Activated naive CD4-positive, alpha-beta T cell treated with anti-CD3 and anti-CD28 coated beads, Interleukin-2, amount 50 U/mL, for 72 hours (primary cell): ENCODE measurements around the gene BTN1A1. TPM values are rescaled to one million over a fixed set of nuclear protein-coding genes. Genes with fewer than 3 reads are reported as not detected.
A peak's percentile ranks its signal among the peaks of the same experiment; 100 is the strongest.
"Not testable (repeated sequence)": the region's sequence is repeated elsewhere in the genome, so short reads cannot be mapped to it uniquely, and the experiment has no call there.

Source experiments
- ATAC-seq, 2 donors: fragments of 150-1000 bp; cut with Tn5 transposase; 2 replicates each; pipeline ENCODE4 v1.10.0; 2021; ENCODE audit warnings: mild to moderate bottlenecking in 2 of 2, moderate library complexity in 2 of 2
- DNase-seq, 2 donors: peaks; one replicate each; pipeline ENCODE4 v3.0.0; 2021 to 2022; ENCODE audit warnings: low spot score in 2 of 2
- H3K27ac Mint-ChIP-seq, 2 donors: one replicate each; pipeline ENCODE4 v1.8.0; 2022; ENCODE audit warnings: mild to moderate bottlenecking in 2 of 2, mixed read lengths in 2 of 2
- H3K36me3 Mint-ChIP-seq, 2 donors: one replicate each; pipeline ENCODE4 v1.8.0; 2022; ENCODE audit warnings: mixed read lengths in 2 of 2
- H3K9me3 Mint-ChIP-seq, 2 donors: one replicate each; pipeline ENCODE4 v1.8.0; 2022; ENCODE audit warnings: mixed read lengths in 2 of 2
- total RNA-seq, 2 donors: library from RNA; stranded (reverse); gene quantifications; one replicate each; pipeline ENCODE4 v1.2.3, GENCODE V29; 2022

The BTN1A1 gene
- total RNA-seq, 2 donors from 2014 or later, result 0.16 TPM; not detected in 1

DNA sequence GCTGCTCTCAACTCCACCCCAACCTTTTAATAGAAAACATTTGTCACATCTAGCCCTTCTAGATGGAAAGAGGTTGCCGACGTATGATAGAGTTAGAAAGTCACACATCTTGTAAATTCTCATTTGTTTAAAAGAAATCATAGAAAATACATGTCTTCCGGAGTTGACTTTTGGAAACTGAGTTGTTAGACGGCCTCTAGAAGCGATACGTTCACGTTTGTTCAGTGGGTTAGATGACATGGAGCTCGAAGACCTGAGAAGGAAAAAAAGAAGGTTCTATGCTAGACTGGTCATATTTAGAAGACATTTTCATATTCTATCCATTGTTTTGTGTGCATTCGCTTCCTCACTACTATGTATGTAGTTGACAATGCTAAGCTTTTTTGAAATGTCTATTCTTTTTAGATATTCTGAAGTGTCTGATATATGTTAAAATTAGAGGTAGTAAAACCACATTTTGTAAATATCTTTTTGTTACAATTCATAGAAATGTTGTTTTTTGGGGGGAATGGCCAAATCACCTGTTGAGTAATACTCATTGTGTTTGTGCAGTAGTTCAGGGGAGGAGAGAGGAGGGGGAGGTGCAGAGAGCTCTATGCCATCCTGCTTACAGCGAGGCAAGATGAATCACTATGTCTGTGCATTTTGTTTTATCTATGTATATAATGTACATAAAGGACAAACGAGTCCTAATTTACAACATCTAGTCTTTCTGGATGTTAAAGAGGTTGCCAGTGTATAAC, 22.6 kb downstream of the BTN1A1 start:
- H3K36me3 Mint-ChIP-seq, DNase-seq, H3K9me3 Mint-ChIP-seq, ATAC-seq: not testable (repeated sequence)
- peak overlapping the region; percentile 89 to 99 for H3K27ac Mint-ChIP-seq

DNA sequence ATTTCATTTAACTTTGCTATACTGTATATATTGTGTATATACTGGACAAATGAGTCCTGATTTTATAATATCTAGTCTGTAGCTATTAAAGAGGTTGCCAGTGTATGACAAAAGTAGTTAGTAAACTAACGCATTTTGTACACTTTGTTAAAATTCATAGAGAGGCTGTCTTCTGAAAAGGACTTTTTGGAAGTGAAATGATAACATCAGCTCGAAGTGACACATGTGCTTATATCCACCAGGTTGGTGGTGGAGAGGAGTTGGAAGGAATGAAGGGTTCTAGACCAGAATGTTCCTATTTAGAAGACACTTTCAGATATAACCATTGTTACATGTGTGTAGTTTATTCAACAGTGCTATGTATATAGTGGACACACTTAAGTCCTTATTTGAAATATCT, 24.2 kb downstream of the BTN1A1 start:
- H3K36me3 Mint-ChIP-seq, DNase-seq, H3K9me3 Mint-ChIP-seq, H3K27ac Mint-ChIP-seq, ATAC-seq: not testable (repeated sequence)

DNA sequence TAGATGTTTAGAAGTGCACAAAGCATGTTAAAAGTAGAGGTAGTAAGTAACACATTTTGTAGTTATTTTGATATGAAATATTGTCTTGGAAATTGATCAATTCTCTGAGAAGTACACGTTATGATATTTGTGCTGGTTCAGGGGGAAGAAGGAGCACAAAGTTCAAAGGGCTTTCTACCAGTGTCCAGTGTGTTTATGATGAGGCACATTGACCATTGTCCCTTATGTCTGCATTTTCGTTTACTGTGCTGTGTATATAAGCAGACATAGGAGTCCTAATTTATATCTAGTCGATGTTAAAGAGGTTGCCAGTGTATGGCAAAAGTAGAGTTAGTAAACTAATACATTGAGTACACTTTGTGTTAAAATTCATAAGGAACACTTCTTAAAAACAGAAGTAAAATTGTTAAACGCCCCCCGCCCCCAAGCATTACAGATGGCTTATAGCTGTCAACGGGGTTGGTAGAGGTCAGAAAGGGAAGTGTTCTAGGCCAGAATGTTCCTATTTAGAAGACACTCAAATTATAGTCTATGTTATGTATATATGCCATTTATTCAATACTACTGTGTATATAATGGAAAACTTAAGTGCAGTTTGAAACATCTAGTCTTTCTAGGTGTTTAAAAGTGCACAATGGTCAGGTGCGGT, 24.7 kb downstream of the BTN1A1 start:
- no peak for DNase-seq
- peaks cover 0 to 3% of the 10 kb centered on the region in 2 donors for H3K9me3 Mint-ChIP-seq
- no peak overlapping the region for H3K27ac Mint-ChIP-seq
- H3K36me3 Mint-ChIP-seq, result peaks cover 0 to 8% of the 10 kb centered on the region in 2 donors
- no peak for ATAC-seq

DNA sequence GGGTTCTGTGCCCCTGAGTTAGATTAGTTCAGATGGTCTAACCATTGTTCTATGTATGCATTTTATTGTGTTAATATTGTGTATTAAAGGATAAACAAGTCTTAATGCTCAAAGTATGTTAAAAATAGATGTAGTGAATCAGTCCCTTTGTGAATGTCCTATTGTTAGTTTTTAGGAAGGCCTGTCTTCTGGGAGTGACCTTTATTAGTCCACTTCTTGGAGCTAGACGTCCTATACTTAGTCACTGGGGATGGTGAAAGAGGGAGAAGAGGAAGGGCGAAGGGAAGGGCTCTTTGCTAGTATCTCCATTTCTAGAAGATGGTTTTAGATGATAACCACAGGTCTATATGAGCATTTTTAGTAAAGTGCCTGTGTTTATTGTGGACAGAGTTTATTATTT, 25.7 kb downstream of the BTN1A1 start:
- ATAC-seq, result no peak
- no peak for DNase-seq
- H3K36me3 Mint-ChIP-seq, result peaks cover 0 to 8% of the 10 kb centered on the region in 2 donors
- no peak overlapping the region for H3K27ac Mint-ChIP-seq
- H3K9me3 Mint-ChIP-seq, result peaks cover 0 to 3% of the 10 kb centered on the region in 2 donors

DNA sequence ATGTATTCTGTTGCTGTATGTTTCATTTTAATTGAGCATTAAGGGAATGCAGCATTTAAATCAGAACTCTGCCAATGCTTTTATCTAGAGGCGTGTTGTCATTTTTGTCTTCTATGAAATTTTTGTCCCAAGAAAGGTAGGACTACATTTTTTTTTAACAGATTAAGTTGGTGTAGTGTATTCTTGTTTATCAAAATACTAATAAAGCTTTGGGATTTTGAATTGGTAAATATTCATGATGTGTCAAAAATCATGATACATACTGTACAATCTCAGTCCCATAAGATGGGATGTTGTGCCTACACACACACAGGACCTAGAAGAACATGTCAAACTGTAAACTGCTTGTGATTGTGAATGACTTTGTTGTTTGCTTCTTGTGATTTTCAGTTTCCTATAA, 26.8 kb downstream of the BTN1A1 start:
- no peak for ATAC-seq
- H3K27ac Mint-ChIP-seq, result no peak overlapping the region

DNA sequence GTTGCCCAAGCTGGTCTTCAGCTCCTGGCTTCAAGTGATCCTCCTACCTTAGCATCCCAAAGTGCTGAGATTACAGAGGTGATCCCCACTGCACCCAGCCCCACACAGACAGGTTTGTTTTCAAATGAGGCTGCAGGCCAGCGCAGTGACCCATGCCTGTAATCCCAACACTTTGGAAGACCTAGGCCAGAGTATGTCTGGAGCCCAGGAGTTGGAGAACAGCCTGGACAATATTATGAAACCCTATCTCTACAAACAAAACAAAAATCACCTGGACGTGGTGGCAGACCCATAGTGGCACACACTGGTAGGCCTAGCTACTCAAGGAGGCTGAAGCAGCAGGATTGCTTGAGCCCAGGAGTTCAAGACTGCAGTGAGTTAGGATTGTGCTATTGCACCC, 30.1 kb downstream of the BTN1A1 start:
- Mint-ChIP-seq H3K27ac (peak overlapping the region in 1 of 2 donors; percentile 19), H3K9me3 (no peaks in the 10 kb centered on the region), H3K36me3 (peaks cover 0 to 4% of the 10 kb centered on the region in 2 donors)
- no peak for ATAC-seq
- no peak for DNase-seq

More for the DNA sequence above, 26.8 kb downstream of the BTN1A1 start:
- Mint-ChIP-seq H3K9me3 (peaks cover 0 to 3% of the 10 kb centered on the region in 2 donors), H3K36me3 (peaks cover 0 to 8% of the 10 kb centered on the region in 2 donors)
- DNase-seq, result no peak

DNA sequence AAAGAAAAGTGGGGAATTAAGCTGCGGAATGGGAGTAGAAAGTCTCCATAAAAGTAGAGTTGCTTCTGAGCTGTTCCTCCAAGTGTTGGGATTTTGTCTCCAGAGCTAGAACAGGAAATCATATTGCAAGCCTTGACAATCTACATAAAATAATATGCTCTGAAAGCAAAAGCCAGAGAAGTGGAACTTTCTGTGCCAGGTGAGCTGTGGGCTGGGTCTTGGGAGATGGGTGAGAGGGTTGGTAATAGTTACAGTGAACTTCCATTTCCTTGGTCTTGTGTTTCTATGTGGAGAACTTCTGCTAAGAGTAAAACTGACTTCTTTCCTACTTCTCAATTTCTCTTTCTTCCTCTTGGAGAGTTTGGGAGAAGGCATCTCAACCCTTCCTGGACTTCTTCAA, 31.8 kb downstream of the BTN1A1 start:
- Mint-ChIP-seq H3K9me3 (no peaks in the 10 kb centered on the region), H3K36me3 (peaks cover 0 to 5% of the 10 kb centered on the region in 2 donors), H3K27ac (peak overlapping the region; percentile 98 to 100)
- ATAC-seq (no peak), DNase-seq (no peak)

DNA sequence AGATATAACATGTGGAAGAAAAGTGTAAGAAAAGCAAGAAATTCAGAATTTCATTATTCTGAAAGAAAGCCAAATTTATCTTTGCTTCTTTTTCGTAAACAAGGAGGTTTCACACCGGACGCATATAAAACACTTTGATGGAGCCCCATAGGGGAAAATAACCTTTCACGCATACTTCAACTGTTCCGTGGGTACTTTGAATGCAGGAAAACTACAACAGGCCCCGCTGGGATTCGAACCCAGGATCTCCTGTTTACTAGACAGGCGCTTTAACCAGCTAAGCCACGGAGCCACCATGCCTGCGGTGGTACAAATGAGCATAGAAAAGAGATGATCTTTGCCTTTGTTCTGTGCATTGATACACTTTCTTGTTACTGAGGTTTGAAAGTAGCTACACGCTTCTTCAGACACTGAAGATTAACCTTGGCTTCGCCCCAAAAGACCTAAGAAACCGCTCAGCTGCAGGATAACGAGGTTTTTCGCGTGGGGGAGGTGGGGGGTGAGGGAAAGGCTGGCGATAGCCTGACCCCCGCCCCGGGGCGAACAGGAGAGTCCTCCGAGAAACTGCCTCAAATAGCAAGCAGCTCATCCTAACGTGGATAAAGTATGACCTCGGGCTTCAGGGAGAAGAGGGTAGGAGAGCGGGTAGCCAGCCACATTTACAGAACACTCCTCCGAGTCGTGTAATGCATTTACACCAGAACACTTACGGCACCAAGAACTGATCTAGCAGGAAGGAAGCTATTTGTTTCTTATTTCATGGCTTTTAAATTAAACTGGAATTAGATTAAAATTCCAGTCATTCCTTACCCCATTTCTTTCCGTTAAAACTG, 32.8 kb downstream of the BTN1A1 start:
- Mint-ChIP-seq H3K27ac (peak overlapping the region; percentile 98 to 100), H3K36me3 (peaks cover 0 to 14% of the 10 kb centered on the region in 2 donors), H3K9me3 (no peaks in the 10 kb centered on the region)
- peak; percentile 86 to 92 for DNase-seq
- peak; percentile 52 to 59 for ATAC-seq

DNA sequence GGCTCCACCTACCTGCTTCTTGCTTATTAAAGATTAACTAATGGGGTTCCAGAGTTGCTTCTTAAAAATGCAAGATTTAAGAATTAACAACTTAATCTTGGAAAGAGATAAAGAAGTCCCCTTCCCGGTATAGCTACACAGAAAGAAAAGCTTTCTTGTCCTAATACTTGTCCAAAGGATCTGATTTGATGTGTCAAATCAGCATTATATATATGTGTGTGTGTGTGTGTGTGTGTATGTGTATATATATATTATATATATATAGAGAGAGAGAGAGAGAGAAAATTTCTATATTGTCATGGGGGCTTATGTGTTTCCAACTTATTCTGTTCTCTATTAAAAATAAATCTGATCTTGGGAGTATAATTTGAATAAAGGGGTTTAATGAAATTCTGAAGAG, 33.4 kb downstream of the BTN1A1 start:
- ATAC-seq, result no peak
- no peaks in the 10 kb centered on the region for H3K9me3 Mint-ChIP-seq
- no peak for DNase-seq
- peaks cover 0 to 19% of the 10 kb centered on the region in 2 donors for H3K36me3 Mint-ChIP-seq
- peak overlapping the region; percentile 98 to 100 for H3K27ac Mint-ChIP-seq

DNA sequence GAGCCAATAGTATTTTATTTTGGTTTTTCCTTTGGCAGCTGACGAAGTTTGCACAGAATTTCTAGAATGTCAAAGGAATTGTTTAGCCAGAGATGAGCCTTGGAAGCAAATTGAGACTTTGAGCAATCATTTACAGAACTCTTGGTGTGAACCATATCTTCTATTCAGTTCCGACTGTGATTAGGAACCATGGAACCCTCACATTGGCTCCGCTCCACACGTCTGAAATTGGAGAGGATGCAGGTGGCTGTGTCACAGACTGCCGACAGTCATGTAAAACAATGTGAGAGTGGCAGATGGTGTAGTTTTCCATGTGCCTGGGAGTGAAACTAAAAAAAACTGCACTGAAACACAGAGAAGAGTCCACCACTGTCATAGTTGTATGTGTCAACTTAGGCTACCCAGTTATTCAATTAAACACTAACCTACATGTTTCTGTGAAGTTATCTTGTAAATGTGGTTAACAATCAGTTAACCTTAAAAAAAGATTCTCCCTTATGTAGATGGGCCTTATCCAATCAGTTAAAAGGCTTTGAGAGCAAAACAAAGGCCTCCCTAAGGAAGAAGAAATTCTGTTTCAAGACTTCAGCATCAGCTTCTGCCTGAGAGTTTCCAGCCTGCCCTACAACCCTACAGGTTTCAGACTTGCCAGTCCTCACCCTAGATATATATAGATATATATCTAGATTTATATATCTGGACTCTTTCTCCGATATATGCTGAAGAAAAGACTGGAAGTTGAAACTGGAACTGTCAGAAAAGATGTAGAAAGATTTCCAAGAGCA, 34.8 kb downstream of the BTN1A1 start:
- Mint-ChIP-seq H3K27ac (no peak overlapping the region), H3K36me3 (peaks cover 10 to 28% of the 10 kb centered on the region in 2 donors)
- DNase-seq, result no peak

DNA sequence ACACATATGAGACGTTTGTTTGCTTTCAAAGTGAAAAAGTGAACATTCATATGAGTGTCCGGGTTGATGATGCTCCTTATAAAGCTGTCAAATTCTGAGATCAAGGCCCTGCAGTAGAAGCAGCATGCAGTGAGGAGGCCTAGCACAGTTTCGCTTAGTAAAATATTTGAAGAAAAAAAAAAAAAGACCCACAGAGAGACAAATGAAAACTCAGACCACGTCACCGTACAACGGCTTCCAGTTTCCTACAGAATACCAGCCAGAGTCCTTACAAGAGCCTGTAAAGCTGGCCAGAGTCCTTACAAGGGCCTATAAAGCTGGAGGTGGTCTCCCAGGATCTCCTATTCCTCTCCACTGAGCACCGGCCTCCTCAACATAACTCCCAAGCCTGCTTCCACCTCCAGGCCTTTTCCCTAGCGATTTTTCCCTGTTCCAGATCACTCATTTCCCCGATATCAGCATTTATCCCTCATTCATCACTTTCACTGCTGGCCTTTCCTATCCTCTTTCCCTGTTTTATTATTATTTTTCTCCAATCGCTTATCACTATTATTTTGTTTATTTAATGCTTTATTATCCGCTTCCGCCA, 36.6 kb downstream of the BTN1A1 start:
- peak overlapping the region; percentile 96 to 98 for H3K27ac Mint-ChIP-seq
- no peaks in the 10 kb centered on the region for H3K9me3 Mint-ChIP-seq
- H3K36me3 Mint-ChIP-seq, result peaks cover 23 to 38% of the 10 kb centered on the region in 2 donors
- ATAC-seq, result peak; percentile 31 to 40
- peak; percentile 29 to 65 for DNase-seq

More for the DNA sequence above, 34.8 kb downstream of the BTN1A1 start:
- no peaks in the 10 kb centered on the region for H3K9me3 Mint-ChIP-seq
- no peak for ATAC-seq

DNA sequence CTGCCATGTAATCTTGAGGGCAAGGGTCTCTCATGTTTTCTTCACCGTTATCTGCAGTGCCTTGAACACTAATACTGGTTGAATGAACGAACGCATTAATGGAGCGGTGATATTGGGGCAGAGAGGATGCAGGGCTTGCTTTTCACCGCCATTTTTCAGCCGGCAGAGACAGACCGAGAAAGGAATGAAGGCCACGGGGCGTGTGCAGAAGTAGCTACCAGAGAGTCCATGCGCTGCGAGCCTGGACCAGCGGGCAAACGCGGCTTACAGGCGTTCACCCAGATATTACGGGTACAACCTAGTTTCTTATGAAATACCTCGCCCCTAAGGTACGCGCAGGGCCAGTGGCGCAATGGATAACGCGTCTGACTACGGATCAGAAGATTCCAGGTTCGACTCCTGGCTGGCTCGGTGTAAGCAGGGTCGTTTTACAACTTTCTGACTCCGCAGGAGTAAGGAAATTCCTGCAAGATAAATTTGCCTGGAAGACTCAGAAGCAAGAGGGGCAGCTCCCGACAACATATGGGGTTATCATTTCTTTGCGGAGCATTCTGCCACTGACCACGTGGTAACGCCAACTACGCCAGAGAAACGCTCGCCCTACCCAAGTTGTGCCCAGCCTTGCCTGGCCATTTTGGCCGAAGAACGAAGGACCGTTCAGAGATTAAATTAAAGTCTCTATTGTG, 37.2 kb downstream of the BTN1A1 start:
- Mint-ChIP-seq H3K27ac (peak overlapping the region; percentile 96 to 98), H3K9me3 (no peaks in the 10 kb centered on the region), H3K36me3 (peaks cover 25 to 38% of the 10 kb centered on the region in 2 donors)
- ATAC-seq, result peak; percentile 63 to 68
- peak; percentile 82 to 91 for DNase-seq

DNA sequence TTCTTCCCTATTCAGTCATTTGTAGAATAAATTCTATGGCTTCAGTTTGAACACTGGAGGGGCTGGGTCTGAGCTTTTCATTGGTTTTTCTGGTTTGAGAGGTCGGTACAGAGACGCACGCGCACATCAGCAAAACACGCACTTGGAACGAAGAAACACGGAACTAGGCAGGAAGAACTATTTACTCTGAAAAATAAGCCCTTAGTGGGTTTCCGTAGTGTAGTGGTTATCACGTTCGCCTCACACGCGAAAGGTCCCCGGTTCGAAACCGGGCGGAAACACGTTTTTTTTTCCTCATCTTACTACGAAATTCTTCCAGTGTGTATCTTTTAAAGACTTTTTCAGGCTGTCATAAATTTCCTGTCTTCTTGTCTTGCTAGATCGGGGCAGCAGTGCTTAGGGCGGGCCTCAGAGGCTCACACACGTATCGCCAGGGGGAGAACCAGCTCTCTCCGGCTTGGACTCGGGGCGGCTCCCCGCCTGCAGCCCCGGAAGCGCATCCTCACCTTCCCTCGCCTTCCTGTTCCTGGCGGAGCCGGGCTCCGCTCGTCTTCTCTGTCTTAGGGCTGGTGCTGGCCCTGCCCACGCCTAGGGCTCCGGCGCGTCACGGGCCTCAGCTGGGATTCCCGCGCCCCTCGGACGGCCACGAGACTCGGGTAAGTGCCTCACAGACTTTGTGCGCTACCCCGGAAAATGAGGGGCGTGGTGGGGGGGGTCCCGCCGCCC, 37.9 kb downstream of the BTN1A1 start, which contains the start of gene HMGN4:
HMGN4 (plus strand) TSS at position 521 of the 726 bp plus-strand sequence. CDS start 6,841 bp downstream, outside the sequence.
- H3K9me3 Mint-ChIP-seq, result no peaks in the 10 kb centered on the region
- ATAC-seq (peak; percentile 71 to 74), DNase-seq (peak; percentile 76 to 88)
- peaks cover 31 to 35% of the 10 kb centered on the region in 2 donors for H3K36me3 Mint-ChIP-seq
- peak within 1 kb of the TSS; percentile 96 to 98 for H3K27ac Mint-ChIP-seq

DNA sequence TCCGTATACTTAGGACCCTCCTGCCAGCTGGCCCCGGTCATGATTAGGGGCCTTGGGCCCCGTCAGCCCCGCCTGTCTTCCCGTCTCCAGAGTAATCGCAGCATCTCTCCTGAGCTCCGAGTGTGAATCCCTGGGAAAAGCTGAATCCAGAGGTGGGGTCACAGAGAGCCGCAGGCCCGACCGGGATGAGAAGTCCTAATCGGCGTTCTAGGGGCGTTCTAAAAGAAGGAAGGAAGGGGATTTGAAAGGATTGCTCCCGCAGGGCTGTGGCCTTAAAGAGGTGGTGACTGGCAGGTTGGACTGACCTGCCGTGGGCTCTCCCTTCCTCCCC, 38.4 kb downstream of the BTN1A1 start:
- ATAC-seq (no peak), DNase-seq (peak in 1 of 2 donors; percentile 20)
- H3K36me3 Mint-ChIP-seq, result peaks cover 34 to 35% of the 10 kb centered on the region in 2 donors
- H3K27ac Mint-ChIP-seq, result peak overlapping the region; percentile 96 to 98
- no peaks in the 10 kb centered on the region for H3K9me3 Mint-ChIP-seq
